ENCODE measurements around the gene ST6GALNAC3.
"Not testable (repeated sequence)": the region's sequence is repeated elsewhere in the genome, so short reads cannot be mapped to it uniquely, and the experiment has no call there.

Gene ST6GALNAC3

GRCh38 chr1:76074321-76075187, at the start of gene ST6GALNAC3:
TSS of gene ST6GALNAC3 (plus strand) at chr1:76074746.
- peak; percentile 42 to 55 for DNase-seq (ENCODE audit: low read depth in 2 of 2)

DNA sequence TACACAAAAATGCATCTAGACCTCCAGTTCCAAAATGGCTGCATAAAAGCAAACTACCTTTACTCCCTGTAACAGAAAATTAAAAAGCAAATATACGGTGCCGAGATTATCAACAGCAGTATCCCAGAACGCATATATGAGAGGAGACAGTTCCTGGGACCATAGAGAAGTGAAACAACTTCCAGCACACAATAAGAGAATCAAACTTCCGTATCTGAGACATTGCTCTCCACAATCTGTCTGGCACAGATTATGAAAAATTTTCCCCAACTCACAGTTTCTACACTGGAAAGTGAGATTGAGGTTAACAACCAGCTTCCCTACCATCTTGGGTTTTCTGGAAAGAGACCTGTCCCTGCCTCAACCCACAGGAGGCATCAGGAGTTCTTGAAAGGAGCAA, 47.2 kb upstream of the ST6GALNAC3 start:
- no peak for DNase-seq (ENCODE audit: low read depth in 2 of 2)

DNA sequence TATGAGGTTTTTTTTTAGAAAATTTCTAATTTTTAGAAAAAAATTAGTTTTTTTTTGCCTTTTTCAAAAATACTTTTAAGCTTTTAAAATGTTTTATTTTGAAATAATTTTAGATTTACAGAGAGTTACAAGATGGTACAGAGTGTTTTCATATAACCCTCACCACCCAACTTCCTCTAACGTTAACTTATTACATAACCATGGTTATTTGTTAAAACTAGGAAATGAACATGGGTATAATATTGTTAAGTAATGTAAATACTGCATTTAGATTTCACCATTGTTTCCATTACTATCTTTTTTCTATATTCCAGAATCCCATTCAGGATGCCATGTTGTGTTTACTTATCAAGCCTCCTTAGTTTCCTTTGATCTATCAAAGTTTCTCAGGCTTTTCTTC, 45.2 kb upstream of the ST6GALNAC3 start:
- no peak for DNase-seq (ENCODE audit: low read depth in 2 of 2)

DNA sequence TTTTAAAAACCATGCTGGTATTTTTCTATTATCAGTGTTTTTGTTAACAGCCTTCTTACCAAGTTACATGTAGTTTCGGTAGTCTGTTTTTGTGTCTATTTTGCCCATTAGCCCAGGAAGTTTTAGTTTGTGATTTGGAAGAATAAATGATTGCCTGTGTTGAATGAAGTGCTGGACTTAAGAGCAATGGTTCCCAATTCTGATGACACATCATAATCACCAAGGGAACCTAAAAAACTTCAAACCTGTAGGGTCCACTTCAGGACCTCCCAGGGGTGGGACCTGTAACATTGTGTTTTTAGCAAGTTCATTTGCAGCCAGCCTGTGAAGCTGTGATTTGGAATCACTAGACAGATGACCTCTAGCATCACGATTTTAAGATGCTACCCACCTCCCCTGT, 43.0 kb upstream of the ST6GALNAC3 start:
- no peak for DNase-seq (ENCODE audit: low read depth in 2 of 2)

- DNase-seq (ENCODE audit: low read depth in 2 of 2), result no peak
Measured at GRCh38 chr1:76033800-76034475, 40.6 kb upstream of the ST6GALNAC3 start.

DNA sequence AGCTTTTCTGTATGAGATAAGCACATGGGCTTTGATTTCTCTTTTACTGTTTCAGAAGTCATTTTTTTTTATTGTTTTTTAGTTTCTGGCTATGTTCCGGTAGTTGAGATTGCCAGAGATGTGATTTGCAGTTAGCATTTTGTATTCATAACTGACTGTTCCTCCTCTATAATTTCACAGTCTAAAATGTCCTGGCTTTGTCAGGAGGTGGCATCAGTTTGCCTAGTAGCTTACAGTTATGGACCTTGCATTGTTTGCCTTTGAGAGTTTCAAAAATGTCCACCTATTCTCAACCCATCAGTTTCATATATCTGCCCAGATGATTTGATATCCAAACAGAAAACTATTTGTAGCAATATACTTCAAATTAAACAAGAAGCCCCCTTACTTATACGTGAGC, 39.5 kb upstream of the ST6GALNAC3 start:
- no peak for DNase-seq (ENCODE audit: low read depth in 2 of 2)

GRCh38 chr1:76037324-76037723, 37.2 kb upstream of the ST6GALNAC3 start:
- no peak for DNase-seq (ENCODE audit: low read depth in 2 of 2)

GRCh38 chr1:76038287-76039004, 36.1 kb upstream of the ST6GALNAC3 start:
- DNase-seq (ENCODE audit: low read depth in 2 of 2), result no peak

GRCh38 chr1:76046149-76046548, 28.4 kb upstream of the ST6GALNAC3 start:
- no peak for DNase-seq (ENCODE audit: low read depth in 2 of 2)

DNA sequence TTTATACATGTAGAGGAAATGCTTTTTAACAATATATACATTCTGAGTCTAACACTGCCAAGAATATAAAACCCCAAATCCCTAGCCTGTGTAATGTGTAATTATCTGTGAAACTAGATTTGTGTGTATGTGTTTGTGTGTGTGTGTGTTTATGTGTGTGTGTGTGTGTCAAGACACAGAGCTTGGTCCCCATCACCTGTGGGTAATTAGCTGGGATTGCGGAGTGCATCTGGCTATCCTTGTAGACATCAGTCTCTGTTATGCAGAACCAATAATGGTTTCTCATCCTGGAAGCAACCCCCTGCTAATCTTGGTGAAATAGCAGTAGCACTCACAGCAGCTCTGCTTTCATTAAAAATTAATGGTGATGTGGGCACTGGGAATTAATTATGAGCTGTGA, 26.3 kb upstream of the ST6GALNAC3 start:
- DNase-seq (ENCODE audit: low read depth in 2 of 2), result no peak

DNA sequence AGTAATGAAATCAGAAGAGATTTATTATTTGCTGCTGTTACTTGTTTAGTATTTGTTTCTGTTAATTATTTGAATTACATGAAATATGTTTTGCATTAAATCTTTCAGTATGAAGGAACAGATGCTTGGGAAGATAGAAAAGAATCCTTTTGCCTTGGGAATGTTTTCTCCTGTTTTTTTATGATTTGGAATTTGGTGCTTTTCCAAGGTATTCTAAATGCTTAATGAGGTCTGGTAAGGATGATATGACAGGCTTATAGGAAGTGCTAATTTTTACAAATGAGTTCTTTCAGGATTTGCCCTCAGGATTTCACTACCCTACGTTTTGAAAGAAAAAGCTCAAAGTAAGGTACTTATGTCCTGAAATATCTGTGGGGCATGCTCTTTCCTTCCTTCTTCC, 25.6 kb upstream of the ST6GALNAC3 start:
- DNase-seq (ENCODE audit: low read depth in 2 of 2), result no peak

GRCh38 chr1:76049498-76049897, 25.0 kb upstream of the ST6GALNAC3 start:
- no peak for DNase-seq (ENCODE audit: low read depth in 2 of 2)

- not testable (repeated sequence) for DNase-seq (ENCODE audit: low read depth in 2 of 2)
Measured at GRCh38 chr1:76050073-76050472, 24.5 kb upstream of the ST6GALNAC3 start.

DNA sequence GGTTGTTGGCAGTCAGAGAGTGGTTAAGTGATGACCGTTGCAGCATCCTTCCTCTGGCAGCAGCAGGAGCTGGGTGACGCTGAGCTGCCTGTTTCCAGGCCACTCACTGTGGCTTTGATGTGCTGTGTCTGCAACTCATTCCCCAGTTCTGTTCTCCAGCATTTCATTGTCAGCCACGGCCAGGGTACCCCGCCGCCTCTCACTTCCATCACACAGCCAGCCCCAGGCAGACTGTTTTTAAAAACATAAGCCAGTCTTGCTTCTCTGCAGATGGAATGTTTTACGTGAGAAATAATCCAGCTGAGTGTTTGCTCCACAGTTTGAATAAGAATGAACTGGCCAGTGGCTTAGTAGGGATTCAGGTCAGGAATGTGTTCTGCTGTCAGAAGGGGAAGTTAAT, 21.5 kb upstream of the ST6GALNAC3 start:
- no peak for DNase-seq (ENCODE audit: low read depth in 2 of 2)

DNA sequence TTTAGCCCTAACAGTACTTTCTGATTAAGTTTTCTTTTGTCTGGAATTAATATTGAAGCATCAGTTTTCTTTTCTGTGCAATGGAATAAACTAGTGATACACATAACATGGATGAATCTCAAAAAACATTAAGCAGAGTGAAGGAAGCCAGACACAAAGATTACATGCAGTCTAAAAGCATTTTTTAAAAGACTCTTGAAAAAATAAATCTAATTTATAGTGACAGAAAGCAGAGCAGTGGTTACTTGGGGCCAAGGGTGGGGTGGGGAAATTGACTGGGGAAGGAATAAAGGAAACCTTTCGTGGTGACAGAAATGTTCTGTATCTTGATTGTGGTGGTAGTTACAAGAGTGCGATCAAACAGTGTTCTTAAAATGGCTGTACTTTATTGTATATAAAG, 20.2 kb upstream of the ST6GALNAC3 start:
- DNase-seq (ENCODE audit: low read depth in 2 of 2), result no peak

DNA sequence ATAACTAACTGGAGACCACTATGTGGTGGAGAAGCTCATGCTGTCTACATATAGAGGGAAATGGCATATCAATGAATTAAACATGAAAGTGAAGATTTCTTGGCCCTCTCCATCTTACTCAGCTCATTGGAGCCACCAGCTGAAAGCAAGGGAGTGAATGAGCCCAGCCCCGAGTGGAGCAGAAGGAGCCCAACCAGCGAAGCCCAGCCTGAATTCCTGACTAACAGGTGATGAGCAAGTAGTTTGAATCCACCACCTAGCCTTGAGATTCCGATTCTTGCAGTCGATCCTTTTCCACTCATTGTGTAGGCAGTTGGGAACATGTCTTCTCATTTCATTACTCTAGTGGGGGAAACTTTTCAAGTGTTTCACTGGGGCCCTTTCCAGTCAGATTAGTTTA, 18.6 kb upstream of the ST6GALNAC3 start:
- DNase-seq (ENCODE audit: low read depth in 2 of 2), result no peak

DNA sequence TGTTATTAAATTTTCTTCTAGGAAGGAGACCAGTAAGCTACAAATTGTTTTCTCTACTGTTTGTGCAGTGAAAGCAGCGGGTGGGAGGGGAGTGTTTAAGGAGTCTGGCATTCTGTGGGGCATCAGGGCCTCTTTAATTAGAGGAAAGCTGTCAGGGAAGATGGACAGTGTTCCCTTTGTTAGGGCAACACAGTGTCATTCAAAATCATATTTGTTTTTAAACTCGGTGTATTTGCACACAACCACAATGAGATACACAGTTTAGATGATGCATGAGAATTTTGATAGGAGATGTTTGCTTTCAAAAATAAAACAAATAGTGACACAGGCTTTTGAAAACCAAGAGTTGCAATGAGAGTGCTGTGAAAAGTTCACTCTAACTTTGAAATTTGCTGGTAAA, 15.1 kb upstream of the ST6GALNAC3 start:
- no peak for DNase-seq (ENCODE audit: low read depth in 2 of 2)

DNA sequence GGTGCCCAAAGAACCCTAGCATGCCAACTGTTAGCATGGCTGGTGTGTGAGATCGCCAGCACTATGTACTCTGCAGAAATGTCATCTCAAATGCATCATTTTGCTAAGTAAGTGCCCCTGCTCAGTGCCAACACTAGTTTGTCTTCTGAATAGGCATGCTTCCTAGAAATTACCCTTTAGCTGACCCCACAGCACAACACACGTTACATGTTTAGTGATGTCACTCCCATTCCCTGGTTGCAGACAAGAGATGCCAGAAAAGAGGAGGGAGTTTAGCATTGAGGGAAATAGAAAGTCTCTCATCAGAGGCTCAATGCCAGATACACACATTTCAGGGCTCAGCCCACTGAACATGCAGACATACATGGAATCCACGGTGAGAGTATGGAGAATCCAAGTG, 9.3 kb upstream of the ST6GALNAC3 start:
- DNase-seq (ENCODE audit: low read depth in 2 of 2), result no peak

DNA sequence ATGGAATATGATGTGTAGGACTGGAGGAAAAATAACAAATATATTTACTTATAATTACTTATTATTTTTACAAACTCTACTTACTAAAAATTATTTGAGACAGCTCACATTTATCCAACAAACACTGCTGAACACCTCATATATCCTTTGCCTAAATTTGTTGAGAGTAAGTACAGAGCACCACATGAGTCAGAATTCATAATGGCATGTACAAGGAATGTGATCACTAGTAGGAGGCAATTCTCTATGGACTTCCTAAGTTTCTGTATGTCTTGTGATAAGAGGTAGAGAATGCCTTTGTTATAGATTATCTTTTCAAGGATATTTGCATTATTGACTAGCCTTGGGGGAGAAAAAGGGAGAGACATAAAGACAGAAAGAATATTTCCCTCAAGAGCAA, 8.2 kb upstream of the ST6GALNAC3 start:
- DNase-seq (ENCODE audit: low read depth in 2 of 2), result no peak

GRCh38 chr1:76068542-76068941, 6.0 kb upstream of the ST6GALNAC3 start:
- no peak for DNase-seq (ENCODE audit: low read depth in 2 of 2)

GRCh38 chr1:76068953-76069561, 5.5 kb upstream of the ST6GALNAC3 start:
- DNase-seq (ENCODE audit: low read depth in 2 of 2), result no peak

- no peak for DNase-seq (ENCODE audit: low read depth in 2 of 2)
Measured at GRCh38 chr1:76070538-76070937, 4.0 kb upstream of the ST6GALNAC3 start.
